Putamen (tissue), 1 donor: ENCODE results near the gene ANOS1.
"Not testable (repeated sequence)": the region's sequence is repeated elsewhere in the genome, so short reads cannot be mapped to it uniquely, and the experiment has no call there.

Source experiments
- DNase-seq: peaks from one replicate; pipeline ENCODE4 v3.0.0-alpha.2; 2016; ENCODE audit warnings: low spot score

The ANOS1 gene

DNA sequence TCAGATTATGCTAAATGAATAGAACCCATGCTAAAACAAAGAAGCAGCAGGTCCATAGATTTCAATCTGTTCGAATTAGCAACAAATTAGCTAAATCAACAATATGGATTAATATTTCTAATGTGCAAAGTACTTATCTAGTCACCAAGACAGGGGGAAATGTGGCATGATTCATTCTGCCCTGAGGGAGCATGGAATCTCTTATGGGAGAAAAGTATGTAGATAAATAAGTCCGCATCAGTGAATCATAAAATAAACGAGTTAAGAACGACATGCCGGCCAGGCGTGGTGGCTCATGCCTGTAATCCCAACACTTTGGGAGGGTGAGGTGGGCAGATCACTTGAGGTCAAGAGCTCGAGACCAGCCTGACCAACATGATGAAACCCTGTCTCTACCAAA, 102.1 kb downstream of the ANOS1 start:
- DNase-seq: no peak

DNA sequence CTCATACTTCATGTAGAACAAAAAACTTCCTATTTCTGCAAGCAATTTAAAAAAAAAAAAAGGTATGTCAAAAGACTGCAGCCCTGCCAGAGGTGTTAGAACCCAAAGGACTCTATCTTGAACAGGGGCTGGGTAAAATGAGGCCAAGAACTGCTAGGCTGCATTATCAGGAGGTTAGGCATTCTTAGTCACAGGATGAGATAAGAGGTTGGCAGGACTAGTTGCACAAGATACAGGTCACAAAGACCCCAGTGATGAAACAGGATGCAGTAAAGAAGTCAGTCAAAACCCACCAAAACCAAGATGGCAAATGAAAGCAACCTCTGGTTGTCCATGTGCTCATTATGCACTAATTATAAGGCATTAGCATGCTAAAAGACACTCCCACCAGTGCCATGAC, 104.1 kb downstream of the ANOS1 start:
- DNase-seq: no peak

DNA sequence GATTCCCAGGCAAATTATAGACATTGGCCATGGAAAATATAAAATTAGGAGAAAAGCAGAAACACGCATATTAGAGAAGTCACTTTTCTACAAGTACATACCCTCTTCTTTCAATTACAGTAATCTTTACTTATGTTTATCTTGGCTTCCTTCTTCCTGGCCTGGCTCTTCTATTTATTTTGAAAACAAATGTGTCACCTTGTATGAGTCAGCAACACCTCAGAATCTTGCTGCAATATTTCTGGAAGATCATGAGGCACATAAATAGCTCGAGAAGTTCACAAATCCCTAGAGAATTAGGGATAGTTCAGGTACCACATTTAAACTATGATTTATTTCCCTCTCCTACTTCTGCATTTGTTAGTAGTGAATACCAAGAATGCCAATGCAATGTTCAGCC, 124.6 kb downstream of the ANOS1 start:
- DNase-seq: no peak

DNA sequence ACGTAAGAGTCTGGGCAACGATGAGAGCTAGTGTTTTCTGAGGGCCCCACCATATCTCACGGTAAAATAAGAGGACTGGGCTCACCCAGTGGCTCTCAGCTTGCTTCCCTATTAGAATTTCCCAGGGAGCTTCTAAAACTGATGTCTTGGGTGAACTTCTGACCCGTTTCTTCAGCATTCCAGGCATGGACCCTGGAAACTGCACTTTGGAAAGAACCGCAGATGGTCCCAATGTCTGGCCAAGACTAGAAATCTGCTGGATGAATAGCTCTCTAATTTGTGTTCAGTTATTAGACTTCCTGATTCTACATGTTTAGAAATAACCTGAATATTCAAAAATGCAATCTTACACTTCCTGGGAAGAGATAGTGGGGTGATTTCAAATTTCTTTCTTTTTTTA, 127.8 kb downstream of the ANOS1 start:
- no peak for DNase-seq

DNA sequence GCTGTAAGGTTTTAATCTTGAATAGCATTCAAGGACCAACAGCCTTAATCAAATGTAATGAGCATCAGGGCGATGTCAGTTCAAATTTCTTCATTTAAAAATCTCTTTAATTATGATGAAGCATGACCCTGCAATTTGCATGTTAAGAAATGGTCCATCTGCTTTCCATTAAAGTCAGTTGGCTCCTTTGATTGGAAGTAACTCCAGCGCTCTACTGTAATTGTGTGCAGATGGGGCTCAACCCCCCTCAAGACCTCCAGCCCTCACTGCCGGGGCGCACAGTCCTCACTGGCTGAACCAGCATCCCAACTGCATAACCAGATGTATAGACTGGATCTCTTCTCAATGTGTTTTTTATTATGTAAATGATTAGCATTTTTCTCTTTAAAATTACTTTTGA, 140.4 kb downstream of the ANOS1 start:
- no peak for DNase-seq

DNA sequence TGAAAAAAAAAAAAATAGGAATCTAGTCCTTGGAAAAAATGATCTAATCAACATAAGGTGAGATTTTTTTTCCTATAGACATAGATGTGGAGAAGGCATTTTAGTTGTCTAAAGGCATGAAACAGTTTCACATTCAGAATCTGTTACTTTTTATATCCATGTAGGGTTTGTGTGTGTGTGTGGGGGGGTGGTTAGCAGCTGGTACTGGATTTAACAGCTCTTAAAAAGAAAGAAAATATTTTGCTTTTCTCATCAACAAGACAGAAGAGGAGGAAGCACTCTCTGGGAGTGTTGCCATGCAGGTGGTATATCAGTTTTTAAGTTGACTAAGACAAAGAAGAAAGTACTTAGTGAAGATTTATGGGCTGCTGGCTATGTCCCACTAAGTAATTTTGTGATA, 145.0 kb downstream of the ANOS1 start:
- DNase-seq: no peak

DNA sequence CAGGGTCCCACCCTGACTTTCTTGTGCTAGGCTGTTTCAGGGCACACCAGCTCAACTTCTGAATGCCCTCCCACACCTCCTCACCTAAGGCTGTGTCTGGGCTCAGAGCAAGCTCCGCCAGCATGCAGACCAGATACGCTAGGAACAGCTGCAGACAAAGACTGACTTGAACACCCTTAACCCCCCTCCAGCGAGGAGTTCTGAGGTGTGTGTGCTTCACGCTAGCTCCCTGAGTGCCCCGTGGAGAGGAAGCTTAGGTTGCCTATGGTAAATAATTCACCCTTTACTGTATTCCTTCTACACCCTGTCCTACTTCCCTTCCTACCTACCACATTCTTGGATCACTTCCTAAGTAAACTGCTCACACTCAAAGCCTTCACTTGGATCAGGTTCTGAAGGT, 152.3 kb downstream of the ANOS1 start:
- no peak for DNase-seq

DNA sequence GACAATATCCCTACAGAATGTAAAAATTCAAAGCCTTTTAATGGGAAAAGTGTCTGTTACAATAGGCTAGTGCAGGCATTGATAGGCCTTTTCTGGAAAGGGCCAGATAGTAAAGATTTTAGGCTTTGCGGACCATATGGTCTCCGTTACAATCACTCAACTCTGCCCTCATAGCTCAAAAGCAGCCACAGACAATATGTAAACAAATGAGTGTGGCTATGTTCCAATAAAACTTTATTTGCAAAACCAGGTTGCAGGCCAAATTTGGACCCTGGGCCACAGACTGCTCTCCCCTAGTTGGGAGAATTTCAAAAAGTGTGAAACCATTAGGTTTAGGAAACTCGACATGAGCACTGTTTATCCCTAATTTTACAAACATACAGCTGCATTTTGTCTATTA, 155.1 kb downstream of the ANOS1 start:
- no peak for DNase-seq

DNA sequence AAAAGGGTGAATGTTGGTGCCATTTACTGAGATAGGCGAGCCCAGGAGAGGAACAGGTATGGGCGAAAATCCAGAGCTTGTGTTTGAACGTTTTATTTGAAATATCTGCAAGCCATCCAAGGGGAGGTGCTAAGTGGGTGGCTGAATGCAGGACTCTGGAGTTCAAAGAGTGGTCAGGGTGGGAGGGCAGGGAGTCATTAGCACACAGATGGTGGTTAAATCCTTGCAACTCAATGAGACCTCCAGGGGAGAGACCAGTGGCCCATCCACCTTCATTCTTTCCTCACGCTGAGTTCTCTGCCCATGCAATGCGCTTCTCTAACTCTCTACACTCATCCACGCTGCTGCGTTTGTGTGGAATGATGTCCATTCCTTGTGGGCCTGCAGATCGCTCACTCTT, 166.2 kb downstream of the ANOS1 start:
- no peak for DNase-seq

DNA sequence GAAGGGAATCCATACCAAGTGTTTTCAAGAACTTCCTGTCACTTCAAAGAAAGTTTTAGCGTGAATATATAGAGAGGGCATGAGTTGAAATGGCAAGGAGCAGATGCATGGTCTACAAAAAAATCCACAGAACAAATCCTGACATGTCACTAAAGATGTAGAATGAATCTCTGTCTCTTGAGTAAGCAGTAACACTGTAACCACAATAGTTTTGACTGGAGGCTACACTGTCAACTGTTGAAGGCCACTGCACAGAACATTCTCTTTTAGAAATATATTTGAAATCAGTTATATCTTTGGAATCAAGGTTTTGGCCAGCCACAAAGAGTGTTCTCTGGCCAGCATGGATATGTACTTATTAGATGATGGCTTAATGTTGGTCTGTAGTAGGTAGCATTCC, 183.5 kb downstream of the ANOS1 start:
- no peak for DNase-seq

DNA sequence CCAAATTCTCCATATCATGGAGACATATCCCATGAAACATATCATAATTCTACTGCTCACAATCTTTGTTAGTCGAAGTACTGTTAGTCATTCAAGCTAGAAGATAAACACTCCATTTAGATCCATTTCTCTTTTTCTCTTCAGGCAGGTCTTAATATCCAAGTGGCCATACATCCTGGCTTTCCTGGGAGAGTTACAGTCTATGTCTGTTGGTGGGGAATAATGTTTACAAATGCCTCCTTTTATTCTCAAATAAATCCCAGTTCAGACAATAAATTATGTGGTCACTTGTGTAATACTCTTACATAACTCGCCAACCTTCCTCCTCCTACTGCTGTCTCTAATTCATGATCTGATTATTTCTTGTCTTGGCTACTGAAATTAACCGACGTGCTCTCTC, 185.2 kb downstream of the ANOS1 start:
- DNase-seq: no peak

DNA sequence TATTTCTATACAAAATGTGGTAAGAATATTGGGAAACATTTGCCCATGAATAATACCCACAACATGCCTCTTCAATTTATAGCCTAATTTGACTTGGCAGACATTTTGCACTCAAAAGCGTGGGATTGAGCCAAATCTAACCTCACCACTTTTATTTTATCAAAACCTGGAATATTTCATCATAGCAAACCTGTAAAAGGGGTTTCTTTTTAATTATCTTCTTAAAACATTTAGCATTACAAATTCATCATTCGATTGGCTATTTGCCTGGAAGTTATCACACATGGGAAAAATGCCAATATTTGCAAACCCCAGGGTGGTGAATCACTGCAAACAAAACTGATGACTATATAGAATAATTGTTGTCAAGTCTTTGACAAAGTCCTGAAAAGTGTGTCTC, 211.1 kb downstream of the ANOS1 start:
- no peak for DNase-seq

DNA sequence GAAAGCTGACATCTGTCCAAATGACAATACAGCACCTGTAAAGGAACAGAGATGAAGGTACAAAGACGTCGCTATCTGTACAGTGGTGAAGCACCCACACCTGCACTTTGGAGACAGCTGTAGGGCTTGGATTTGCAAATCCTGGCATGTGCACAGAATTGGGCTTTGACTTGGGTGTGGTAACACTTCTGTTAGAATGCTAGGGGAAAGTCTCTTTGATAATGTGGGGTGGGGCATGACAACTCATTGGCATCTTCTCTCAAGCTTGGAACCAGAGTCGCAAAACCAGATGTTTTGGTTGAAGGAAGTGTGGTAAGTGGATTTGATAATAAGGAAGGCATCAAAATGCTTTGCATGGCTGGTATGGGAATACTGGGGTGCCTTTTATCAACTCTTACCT, 211.8 kb downstream of the ANOS1 start:
- DNase-seq: no peak

DNA sequence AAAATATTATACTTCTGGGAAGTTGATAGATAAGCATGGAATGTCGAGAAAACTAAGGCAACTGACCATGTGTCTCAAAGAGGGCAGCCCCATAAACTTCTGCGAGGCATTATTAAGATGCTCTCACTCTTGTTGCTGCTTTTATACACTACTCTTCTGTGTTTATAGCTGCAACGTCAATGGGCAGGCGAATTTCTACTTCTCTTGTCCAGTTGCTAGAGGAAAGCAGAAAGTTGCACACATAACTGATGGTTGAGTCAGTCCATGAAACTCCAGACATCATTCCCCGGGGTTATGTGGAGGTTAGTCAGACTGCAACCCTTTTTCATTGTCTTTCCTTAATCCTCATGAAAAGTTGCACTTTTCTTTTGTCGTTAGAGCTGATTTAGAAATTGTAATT, 227.5 kb downstream of the ANOS1 start:
- DNase-seq: no peak

DNA sequence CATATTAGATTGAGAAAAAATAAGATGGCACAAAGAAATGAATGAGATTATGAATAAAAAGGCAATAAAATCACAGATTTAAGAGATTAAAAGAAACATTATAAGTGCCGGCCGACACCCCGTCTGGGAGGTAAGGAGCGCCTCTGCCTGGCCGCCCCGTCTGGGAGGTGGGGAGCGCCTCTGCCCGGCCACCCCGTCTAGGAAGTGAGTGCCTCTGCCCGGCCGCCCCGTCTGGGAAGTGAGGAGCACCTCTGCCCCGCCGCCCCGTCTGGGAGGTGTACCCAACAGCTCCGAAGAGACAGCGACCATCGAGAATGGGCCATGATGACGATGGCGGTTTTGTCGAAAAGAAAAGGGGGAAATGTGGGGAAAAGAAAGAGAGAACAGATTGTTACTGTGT, 229.8 kb downstream of the ANOS1 start:
- not testable (repeated sequence) for DNase-seq

DNA sequence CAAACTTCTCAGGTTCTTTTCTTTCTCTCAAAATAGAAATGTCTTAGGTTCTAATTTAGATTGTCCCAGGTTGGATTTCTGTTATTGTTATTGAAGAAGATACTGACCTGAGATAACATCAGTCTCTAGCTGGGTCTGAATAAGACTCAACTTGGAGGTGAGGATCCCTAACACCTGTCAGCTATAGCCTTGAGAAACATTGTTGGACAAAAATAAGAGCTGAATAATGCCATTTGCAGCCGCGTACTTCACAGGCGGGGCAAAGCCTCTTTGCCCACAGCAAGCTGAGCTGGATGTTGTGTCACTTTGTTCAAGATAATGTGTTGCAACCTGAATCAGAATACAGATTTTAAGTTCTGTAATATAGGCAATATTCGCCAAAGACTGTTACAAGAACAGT, 231.7 kb downstream of the ANOS1 start:
- DNase-seq: no peak

DNA sequence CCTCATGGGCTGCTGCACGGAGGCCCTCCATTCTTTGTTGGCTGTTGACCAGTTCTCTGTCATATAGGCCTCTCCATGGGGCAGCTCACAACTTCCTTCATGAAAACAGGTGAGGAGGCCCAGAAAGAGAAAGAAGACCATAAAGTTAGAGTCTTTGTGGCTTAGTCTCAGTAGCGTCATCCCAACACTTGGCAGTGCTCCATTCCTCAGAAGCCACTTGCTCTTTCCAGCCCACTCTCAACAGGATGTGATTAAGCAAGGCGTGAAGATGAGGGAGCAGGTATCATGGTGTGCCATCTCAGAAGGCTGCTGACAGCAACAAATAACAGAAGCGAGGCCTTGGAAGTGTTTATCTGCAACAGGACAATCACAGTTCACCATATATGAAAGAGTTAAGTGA, 236.9 kb downstream of the ANOS1 start:
- DNase-seq: not testable (repeated sequence)

DNA sequence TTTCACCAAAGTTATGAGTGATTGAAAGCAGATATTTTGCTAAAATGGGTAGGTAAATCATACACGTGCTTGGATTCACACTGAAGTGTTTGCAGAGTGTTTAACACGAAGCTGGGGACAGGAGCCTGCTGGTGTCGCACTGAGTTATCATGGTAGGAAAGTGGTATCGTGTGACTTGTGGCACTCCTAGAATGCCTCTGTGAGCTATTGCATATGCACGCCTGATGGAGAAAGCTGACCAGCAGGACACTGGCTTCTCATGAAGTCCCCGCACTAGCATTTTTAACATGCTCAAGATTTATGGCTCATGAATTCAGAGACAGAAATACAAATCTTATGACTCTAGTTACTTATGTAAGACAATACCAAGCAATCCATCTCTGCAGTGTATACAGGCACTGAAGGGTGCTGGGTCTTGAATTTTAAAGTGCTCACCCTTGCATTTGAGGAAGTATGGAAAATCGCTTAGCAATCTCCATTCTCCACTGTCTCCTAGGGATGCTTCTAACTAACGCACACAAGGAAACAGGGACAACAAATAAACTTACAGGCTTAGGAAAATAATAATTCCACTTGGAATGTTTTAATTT, 247.5 kb downstream of the ANOS1 start:
- no peak for DNase-seq
